PC-3 (cell line): Measurements from ENCODE around the gene CDC42EP3.

Source experiments
- EZH2 ChIP-seq: fragments of 300-600 bp; sonication (generic); IDR thresholded peaks from one replicate; pipeline ENCODE4 v1.6.1; 2017; ENCODE audit warnings: antibody characterized with exemption, mild to moderate bottlenecking, low read length; ENCODE audit not compliant: unreplicated experiment
- TF ChIP-seq, protein P1 (sequence below): fragments of 300-600 bp; sonication (generic); conservative IDR thresholded peaks from 2 replicates; pipeline ENCODE4 v1.5.1; 2017; ENCODE audit warnings: antibody characterized with exemption, low read depth, mild to moderate bottlenecking, low read length

DNA sequence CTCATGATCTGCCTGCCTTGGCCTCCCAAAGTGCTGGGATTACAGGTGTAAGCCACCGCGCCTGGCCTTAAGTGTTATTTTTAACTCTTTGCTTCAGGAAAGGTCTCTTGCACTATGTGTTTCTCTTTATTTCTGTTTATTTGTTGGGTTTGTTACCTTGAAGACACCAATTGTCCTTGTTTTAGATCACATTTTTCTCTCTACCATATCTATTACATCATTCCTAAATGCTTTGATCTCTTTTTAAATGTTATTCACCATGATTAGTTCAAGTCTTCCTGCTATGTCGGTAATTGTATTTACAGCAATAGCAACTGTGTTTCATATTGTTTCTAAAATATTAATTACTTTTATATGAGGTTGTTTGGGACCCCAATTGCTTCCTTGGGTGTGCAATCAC is 77.7 kb downstream of the CDC42EP3 start:
- no peak for TF ChIP-seq EZH2
- TF ChIP-seq, protein P1, sequence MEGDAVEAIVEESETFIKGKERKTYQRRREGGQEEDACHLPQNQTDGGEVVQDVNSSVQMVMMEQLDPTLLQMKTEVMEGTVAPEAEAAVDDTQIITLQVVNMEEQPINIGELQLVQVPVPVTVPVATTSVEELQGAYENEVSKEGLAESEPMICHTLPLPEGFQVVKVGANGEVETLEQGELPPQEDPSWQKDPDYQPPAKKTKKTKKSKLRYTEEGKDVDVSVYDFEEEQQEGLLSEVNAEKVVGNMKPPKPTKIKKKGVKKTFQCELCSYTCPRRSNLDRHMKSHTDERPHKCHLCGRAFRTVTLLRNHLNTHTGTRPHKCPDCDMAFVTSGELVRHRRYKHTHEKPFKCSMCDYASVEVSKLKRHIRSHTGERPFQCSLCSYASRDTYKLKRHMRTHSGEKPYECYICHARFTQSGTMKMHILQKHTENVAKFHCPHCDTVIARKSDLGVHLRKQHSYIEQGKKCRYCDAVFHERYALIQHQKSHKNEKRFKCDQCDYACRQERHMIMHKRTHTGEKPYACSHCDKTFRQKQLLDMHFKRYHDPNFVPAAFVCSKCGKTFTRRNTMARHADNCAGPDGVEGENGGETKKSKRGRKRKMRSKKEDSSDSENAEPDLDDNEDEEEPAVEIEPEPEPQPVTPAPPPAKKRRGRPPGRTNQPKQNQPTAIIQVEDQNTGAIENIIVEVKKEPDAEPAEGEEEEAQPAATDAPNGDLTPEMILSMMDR, result no peak
